Subcutaneous abdominal adipose tissue (tissue), 5 donors: ENCODE data around the gene ITFG2.

Experiments used
- H3K27ac ChIP-seq: one replicate; pipeline ENCODE4 v1.7.0; 2013; ENCODE audit warnings: low read depth, mild to moderate bottlenecking, inconsistent platforms, low read length, moderate library complexity
- H3K27me3 ChIP-seq, 5 donors: one replicate each; pipeline ENCODE4 v1.7.0; 2013; ENCODE audit warnings: low read length in 5 of 5, inconsistent platforms in 1 of 5; ENCODE audit not compliant: control insufficient read depth in 5 of 5, insufficient read depth in 4 of 5
- H3K36me3 ChIP-seq, 5 donors: one replicate each; pipeline ENCODE4 v1.7.0; 2013; ENCODE audit warnings: low read length in 5 of 5; ENCODE audit not compliant: control insufficient read depth in 5 of 5, insufficient read depth in 5 of 5
- H3K4me1 ChIP-seq, 5 donors: one replicate each; pipeline ENCODE4 v1.7.0; 2013; ENCODE audit warnings: low read length in 5 of 5, mild to moderate bottlenecking in 3 of 5, moderate library complexity in 1 of 5; ENCODE audit not compliant: control insufficient read depth in 5 of 5, insufficient read depth in 5 of 5
- H3K4me3 ChIP-seq, 5 donors: one replicate each; pipeline ENCODE4 v1.7.0; 2013; ENCODE audit warnings: low read length in 5 of 5, low read depth in 1 of 5
- H3K9ac ChIP-seq, 5 donors: one replicate each; pipeline ENCODE4 v1.7.0; 2013; ENCODE audit warnings: low read length in 5 of 5, mild to moderate bottlenecking in 4 of 5, moderate library complexity in 3 of 5
- H3K9me3 ChIP-seq, 5 donors: one replicate each; pipeline ENCODE4 v1.7.0; 2013; ENCODE audit warnings: low read length in 5 of 5; ENCODE audit not compliant: control insufficient read depth in 5 of 5
- donor health status: healthy.
- donor health status: healthy.
- donor health status: healthy.
- donor health status: healthy.
- donor health status: healthy.

ITFG2 gene

DNA sequence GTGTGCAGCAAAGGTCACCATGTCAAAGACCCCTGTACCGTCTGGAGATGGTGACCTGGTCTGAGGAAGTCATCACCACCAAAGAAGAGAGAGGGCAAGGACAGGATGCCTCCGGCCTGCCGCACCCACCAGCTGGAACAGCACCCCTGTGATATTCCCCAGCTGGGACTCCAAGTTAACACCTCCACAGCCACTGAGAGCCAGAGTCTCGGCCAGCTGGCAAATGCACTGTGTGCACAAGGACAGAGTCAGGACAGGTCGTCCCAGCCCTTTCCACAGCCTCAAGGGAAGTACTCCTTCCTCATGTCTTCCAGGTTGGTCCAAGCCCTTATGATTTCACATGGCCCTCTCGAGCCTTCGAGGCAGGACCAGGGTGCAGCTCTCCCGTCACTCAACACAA, 37.0 kb upstream of the ITFG2 start:
- Histone ChIP-seq H3K27ac (no peak overlapping the region), H3K4me3 (no peak overlapping the region), H3K4me1 (no peaks in the 10 kb centered on the region), H3K27me3 (peaks cover 0 to 8% (median 4%) of the 10 kb centered on the region in 5 donors), H3K36me3 (no peaks in the 10 kb centered on the region), H3K9ac (no peak overlapping the region), H3K9me3 (no peaks in the 10 kb centered on the region)

DNA sequence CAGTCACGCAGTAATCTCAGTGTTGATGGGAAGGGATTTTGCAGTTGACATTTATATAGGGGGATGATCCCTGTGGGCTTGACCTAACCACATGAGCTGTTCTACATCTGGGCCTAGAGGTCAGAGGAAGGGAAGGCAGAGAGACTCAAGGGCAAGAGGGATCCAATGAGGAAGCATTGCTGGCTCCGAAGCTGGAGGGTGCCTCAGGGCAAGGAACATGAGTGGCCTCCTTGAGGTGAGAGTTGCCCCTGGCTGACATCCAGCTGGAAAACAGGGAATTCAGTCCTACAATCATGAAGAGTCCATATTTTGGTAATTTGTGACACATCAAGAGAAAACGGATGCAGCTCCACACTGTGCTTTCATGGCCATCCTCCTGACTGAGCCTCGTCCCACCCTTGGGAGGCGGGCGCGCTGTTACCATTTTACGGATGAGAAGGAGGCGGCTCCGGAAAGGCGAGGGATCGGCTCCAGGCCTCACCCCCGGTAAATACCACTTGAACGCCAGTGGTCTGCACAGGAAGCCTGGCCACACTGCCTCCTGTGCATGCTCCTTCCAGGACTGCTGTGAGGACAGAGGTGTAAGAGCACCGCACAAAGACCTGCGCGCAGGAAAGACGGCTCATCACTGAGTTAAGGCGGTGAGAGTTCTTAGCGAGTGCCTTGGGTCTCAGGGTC, 36.2 kb upstream of the ITFG2 start:
- Histone ChIP-seq H3K4me3 (no peak overlapping the region), H3K4me1 (no peaks in the 10 kb centered on the region), H3K27me3 (peaks cover 0 to 8% (median 4%) of the 10 kb centered on the region in 5 donors), H3K9me3 (no peaks in the 10 kb centered on the region), H3K36me3 (no peaks in the 10 kb centered on the region), H3K27ac (no peak overlapping the region), H3K9ac (no peak overlapping the region)

DNA sequence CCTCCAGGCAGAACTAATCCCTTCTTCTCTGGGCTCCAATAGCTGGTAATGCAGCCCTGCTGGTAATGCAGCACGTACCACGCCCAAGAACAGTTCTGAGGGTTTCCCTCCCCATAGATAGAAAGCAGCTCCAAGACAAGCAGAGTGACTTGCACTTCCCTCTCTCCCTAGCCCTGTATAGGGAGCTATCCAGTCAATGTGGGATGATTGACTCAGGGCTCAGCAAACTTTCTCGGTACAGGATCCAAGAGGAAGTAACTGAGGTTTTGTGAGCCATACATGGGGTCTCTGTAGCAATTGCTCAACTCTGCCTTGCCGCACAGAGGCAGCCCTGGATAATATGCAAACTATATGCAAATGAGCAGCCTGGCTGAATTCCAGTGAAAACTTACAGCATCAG, 33.2 kb upstream of the ITFG2 start:
- Histone ChIP-seq H3K27me3 (peaks cover 0 to 8% (median 4%) of the 10 kb centered on the region in 5 donors), H3K4me1 (peaks cover 0 to 10% (median 6%) of the 10 kb centered on the region in 5 donors), H3K4me3 (no peak overlapping the region), H3K27ac (no peak overlapping the region), H3K9me3 (no peaks in the 10 kb centered on the region), H3K9ac (no peak overlapping the region), H3K36me3 (no peaks in the 10 kb centered on the region)

DNA sequence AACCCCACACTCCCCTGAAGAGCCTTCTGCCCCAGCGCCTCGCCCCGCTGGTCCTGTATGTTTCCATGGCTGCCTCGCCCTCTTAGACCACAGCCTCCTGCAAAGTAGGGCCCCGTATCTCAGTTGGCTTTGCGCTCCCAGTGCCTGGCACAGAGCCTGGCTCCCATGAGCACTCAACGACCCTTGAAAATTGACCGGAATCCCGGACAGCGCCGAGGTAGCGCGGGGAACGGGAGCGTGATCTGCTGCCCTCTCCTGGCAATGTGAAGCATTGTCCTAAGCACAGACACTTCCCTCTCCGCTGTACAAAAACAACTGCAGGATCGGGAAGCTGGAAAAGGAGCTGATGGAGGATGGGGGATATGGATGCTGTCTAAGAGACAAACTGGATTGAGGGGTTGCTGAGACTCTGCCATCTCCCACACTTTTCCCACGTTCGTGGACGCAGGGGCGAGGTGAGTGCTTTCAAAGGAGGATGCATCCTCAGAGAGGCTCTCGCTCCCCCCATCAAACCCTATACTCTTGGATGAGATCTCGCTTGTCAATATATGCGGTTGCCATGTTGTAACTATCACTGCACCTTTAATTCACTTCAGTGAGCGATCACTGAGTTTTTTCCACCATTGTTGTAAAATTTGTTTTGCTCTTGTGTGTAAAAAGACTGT, 28.4 kb upstream of the ITFG2 start:
- peaks cover 0 to 10% (median 6%) of the 10 kb centered on the region in 5 donors for H3K4me1 ChIP-seq
- H3K9ac ChIP-seq, result peak overlapping the region in 1 of 5 donors; percentile 11
- H3K36me3 ChIP-seq, result no peaks in the 10 kb centered on the region
- H3K9me3 ChIP-seq, result no peaks in the 10 kb centered on the region
- no peak overlapping the region for H3K27ac ChIP-seq
- H3K27me3 ChIP-seq, result no peaks in the 10 kb centered on the region
- peak overlapping the region; percentile 32 to 59 (median 51) for H3K4me3 ChIP-seq

DNA sequence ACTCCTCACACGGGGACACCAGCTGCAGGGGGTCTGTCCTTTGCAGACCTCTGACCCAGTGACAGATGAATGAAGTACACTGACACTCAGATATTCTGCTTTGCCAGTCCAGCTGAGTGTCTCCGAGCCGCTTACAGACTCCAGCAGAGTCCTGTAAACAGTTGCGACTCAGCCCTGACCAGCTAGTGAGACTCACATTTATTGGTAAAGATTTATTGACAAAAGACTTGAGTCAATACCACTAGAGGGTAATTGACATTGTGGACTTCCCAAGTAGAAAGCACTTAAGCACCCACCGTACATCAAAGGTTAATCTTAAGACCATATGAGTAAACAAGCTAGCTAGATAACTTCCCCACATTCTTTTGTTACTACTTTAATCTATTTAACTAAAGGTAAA, 27.5 kb upstream of the ITFG2 start:
- Histone ChIP-seq H3K4me1 (peaks cover 0 to 10% (median 6%) of the 10 kb centered on the region in 5 donors), H3K27me3 (no peaks in the 10 kb centered on the region), H3K36me3 (no peaks in the 10 kb centered on the region), H3K27ac (no peak overlapping the region), H3K9me3 (no peaks in the 10 kb centered on the region), H3K4me3 (no peak overlapping the region), H3K9ac (no peak overlapping the region)

DNA sequence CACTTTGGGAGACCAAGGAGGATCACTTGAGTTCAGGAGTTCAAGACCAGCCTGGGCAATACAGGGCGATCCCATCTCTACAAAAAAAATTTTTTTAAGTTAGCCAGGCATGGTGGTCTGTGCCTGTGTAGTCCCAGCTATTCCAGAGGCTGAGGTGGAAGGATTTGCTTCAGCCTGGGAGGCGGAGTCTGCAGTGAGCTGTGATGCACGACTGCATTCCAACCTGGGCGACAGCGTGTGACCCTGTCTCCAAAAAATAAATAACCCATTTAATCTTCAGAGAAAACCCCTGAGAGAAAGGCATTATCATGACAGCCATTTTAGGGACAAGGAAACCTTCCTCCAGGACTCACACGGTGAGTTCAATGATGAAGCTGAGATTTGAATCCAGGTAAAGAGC, 21.4 kb upstream of the ITFG2 start:
- Histone ChIP-seq H3K27me3 (no peaks in the 10 kb centered on the region), H3K9ac (no peak overlapping the region), H3K36me3 (no peaks in the 10 kb centered on the region), H3K9me3 (no peaks in the 10 kb centered on the region), H3K27ac (no peak overlapping the region), H3K4me1 (peaks cover 2 to 14% (median 10%) of the 10 kb centered on the region in 5 donors), H3K4me3 (no peak overlapping the region)

DNA sequence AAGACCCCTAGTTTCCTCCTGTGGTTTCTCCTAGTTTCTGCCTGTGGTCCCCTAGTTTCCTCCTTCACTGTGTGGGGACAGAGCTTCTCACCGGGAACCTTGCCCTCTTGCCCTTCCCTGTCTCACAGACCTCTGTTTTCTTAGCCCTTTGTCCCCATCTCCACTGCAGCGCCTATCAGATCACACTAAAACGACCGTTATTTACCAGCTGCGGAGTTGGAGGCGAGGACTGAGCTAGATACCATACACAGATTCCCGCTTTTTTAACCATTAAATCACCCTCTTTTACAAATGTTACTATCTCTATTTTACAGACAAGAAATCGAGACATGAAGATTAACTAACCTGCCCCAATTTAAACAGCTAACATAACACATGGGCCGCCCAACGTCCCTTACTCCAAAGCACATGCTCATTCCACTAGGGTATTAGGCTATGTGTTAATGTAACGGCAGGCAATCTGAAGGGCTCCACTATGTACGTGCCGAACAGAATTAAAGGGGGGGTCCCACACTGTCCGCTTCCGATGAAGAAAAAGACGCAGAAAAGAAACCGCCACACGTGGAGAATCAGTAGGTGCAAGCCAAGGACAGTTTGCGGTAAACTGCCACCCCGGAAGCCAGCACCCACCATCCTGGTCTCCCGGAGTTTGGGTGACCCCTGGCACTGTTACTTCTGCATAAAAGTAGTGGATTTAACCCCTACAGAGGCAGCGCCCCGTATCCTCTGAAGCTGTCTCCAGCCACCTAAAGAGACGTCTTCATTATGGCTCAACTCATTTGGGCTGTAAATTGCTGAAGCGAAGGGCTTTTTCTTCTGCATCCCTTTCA, 19.6 kb upstream of the ITFG2 start:
- Histone ChIP-seq H3K9ac (no peak overlapping the region), H3K27me3 (no peaks in the 10 kb centered on the region), H3K9me3 (no peaks in the 10 kb centered on the region), H3K36me3 (peaks cover 0 to 10% (median 6%) of the 10 kb centered on the region in 5 donors), H3K4me1 (peaks cover 7 to 29% (median 26%) of the 10 kb centered on the region in 5 donors), H3K27ac (no peak overlapping the region), H3K4me3 (no peak overlapping the region)

DNA sequence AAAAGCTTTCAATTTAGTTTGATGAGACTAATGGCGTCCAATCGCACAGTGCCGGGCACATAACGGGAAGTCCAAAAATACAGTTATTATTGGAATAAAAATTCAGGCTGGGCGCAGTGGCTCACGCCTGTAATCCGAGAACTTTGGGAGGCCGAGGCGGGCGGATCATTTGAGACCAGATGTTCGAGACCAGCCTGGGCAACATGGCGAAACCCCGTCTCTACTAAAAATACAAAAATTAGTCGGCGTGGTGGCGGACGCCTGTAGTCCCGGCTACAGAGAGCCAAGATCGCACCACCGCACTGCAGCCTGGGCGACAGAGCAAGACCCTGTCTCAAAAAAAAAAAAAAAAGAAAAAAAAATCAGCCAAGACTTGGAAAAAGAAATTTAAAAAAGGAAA, 18.9 kb upstream of the ITFG2 start:
- Histone ChIP-seq H3K27me3 (no peaks in the 10 kb centered on the region), H3K27ac (peak overlapping the region; percentile 88), H3K9me3 (no peaks in the 10 kb centered on the region), H3K4me1 (peaks cover 9 to 30% (median 27%) of the 10 kb centered on the region in 5 donors), H3K36me3 (peaks cover 0 to 17% (median 13%) of the 10 kb centered on the region in 5 donors), H3K4me3 (no peak overlapping the region), H3K9ac (no peak overlapping the region)

DNA sequence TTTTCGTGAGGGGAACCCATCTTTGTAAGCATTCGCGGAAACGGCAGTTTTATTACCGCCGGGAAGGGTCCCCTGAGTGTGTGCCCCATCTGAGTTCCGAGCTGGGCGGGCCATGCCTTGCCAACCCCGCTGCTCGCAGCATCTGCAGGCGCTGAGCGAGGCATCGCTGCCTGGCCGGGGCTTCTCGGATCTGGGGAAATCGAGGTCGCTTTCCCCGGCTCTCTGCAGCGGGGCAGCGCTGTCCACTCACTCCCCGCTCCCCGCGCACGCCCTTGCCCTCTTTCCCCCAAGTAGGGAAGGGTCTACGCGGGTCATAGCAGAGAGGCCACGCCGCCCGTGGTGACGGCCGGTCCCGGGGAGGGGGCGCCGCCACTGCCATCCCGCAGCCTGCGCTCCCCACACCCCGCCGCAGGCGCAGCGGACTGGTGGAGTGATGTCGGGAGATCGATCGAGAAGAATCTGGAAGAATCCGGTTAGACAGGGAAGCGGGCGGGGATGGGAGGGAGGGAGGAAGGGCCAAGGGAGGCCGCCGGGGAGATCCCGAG, 18.2 kb upstream of the ITFG2 start:
- Histone ChIP-seq H3K36me3 (peaks cover 2 to 24% (median 20%) of the 10 kb centered on the region in 5 donors), H3K9ac (peak overlapping the region; percentile 68 to 81 (median 70)), H3K4me1 (peaks cover 10 to 30% (median 27%) of the 10 kb centered on the region in 5 donors), H3K27ac (peak overlapping the region; percentile 88), H3K4me3 (peak overlapping the region; percentile 26 to 87 (median 81)), H3K27me3 (no peaks in the 10 kb centered on the region), H3K9me3 (no peaks in the 10 kb centered on the region)
